IPS-15b (cell line): ENCODE data around the gene PRSS38.

Experiments
- H3K27me3 ChIP-seq: one replicate; pipeline ENCODE4 v1.6.1; 2013; ENCODE audit warnings: low read length; ENCODE audit not compliant: control insufficient read depth, insufficient read depth
- H3K36me3 ChIP-seq: one replicate; pipeline ENCODE4 v1.6.1; 2013; ENCODE audit warnings: low read length; ENCODE audit not compliant: control insufficient read depth, insufficient read depth
- H3K4me1 ChIP-seq: one replicate; pipeline ENCODE4 v1.6.1; 2013; ENCODE audit warnings: mild to moderate bottlenecking, low read length; ENCODE audit not compliant: control insufficient read depth, insufficient read depth
- H3K4me3 ChIP-seq: one replicate; pipeline ENCODE4 v1.5.1; 2013; ENCODE audit warnings: low read depth, low read length
- H3K9ac ChIP-seq: one replicate; pipeline ENCODE4 v1.6.1; 2013; ENCODE audit warnings: low read depth, mild to moderate bottlenecking, low read length
- H3K9me3 ChIP-seq: one replicate; pipeline ENCODE4 v1.6.1; 2013; ENCODE audit warnings: mild to moderate bottlenecking, low read length; ENCODE audit not compliant: control insufficient read depth, insufficient read depth

PRSS38 gene

DNA sequence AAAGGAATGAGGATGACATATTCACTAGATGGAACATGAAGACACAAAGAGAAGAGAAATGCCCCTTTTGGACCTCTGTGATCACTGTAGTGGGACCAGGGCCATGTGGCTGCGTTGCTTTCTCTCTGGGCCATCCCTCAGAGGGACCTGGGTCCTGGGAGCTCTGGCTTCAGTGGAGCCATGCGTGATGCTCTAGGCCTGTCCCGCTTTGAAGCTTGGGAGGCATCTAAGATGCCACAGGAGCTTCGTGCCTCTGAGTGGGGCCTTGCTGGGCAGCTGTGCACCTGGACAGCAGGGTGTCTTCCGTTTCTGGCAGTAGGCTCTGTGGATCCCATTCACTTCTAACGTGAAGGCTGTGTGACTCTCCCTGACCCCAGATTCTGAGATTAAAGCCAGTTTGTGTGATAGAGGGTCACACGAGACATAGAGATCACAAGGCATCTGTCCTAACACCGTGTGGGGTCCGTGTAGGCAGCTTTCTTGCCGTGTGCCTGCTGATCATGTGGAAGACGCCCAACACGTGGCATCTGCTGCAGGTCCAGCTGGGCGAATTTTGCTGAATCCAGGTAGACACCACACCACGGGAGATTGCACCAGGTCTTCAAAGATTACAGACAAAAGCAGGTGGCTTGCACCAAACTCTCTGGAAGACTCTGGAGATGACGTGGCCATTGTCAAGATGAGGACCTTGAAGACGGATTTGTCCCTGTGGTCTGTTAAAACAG, 17.2 kb upstream of the PRSS38 start:
- H3K9ac ChIP-seq, result no peak overlapping the region
- no peaks in the 10 kb centered on the region for H3K9me3 ChIP-seq

DNA sequence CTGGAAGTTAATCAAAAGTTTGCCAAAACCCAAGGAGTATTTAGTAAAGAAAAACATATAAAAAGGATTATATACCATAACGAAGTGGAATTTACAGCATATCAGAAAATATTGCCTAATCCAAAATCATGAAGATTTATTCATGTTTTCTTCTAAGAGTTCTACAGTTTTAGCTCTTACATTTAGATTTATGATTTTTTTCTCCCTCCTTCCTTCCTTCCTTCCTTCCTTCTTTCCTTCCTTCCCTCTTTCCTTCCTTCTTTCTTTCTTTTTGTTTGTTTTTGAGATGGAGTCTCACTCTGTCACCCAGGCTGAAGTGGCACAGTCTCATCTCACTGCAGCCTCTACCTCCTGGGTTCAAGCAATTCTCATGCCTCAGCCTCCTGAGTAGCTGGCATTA, 15.7 kb upstream of the PRSS38 start:
- Histone ChIP-seq H3K36me3 (no peaks in the 10 kb centered on the region), H3K4me3 (no peak overlapping the region), H3K9me3 (no peaks in the 10 kb centered on the region), H3K9ac (no peak overlapping the region), H3K4me1 (no peaks in the 10 kb centered on the region), H3K27me3 (no peaks in the 10 kb centered on the region)

More for the DNA sequence above, 17.2 kb upstream of the PRSS38 start:
- Histone ChIP-seq H3K27me3 (no peaks in the 10 kb centered on the region), H3K36me3 (no peaks in the 10 kb centered on the region), H3K4me3 (no peak overlapping the region), H3K4me1 (peaks cover 2% of the 10 kb centered on the region)

DNA sequence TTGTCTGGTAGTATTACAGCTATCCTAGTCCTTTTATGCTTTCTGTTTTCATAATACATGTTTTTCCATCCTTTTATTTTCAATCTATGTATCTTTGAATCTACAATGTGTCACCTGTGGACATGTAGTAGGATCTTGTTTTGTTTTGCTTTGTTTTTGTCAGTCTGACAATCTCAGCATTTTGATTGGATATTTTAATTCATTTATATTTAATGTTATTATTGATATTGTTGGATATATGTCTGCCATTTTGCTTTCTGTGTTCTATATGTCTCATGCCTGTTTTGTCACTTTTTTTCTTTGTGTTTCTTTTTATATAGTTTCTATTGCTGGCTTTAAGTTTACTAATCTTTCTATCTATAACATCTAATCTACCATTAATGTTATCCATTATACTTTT, 11.5 kb upstream of the PRSS38 start:
- H3K36me3 ChIP-seq, result no peaks in the 10 kb centered on the region
- H3K9me3 ChIP-seq, result no peaks in the 10 kb centered on the region
- H3K4me1 ChIP-seq, result no peaks in the 10 kb centered on the region
- H3K27me3 ChIP-seq, result no peaks in the 10 kb centered on the region
- no peak overlapping the region for H3K4me3 ChIP-seq
- no peak overlapping the region for H3K9ac ChIP-seq

DNA sequence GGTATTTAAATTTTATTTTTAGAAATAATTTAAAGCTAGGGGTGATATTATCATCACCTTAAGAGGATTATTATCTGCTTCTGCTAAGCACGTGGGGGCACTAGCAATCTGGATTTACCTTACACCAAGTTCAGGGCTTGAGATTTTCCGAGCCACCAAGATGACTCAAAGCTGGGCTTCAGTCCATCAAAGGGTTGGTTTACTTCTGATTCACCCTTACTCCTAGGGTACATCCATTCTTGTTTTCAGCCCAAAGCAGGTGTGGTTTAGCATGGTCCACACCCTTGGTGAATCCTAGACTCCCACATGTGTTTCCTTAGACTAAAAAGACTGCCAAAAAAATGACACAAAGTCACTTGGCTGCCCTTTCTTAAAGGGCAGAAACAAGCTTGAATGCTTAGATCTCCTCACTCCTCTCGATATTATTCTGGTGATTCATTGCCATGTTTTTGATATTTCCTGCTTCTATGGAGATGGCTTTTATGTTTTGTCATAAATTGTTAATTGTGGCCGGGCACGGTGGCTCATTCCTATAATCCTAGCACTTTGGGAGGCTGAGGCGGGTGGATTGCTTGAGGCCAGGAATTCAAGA, 9.8 kb upstream of the PRSS38 start:
- no peaks in the 10 kb centered on the region for H3K9me3 ChIP-seq
- no peaks in the 10 kb centered on the region for H3K36me3 ChIP-seq
- no peak overlapping the region for H3K9ac ChIP-seq
- no peak overlapping the region for H3K4me3 ChIP-seq
- no peaks in the 10 kb centered on the region for H3K4me1 ChIP-seq
- no peaks in the 10 kb centered on the region for H3K27me3 ChIP-seq

DNA sequence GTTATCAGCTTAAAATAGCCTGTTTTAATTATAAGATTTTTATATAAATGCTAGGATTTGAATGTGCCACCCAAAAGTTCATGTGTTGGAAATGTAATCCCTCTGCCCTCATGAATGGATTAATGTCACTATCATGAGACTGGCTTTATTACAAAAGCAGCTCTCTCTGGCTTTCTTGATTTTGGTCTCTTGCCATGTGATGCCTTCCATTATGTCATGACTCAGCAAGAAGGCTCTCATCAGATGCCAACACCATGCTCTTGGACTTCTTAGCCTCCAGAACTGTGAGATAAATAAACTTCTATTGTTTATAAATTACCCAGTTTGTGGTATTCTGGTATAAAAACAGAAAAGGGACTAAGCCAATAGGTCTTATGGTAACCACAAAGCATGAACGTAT, 6.9 kb upstream of the PRSS38 start:
- H3K27me3 ChIP-seq, result no peaks in the 10 kb centered on the region
- no peaks in the 10 kb centered on the region for H3K36me3 ChIP-seq
- no peaks in the 10 kb centered on the region for H3K4me1 ChIP-seq
- no peak overlapping the region for H3K9ac ChIP-seq
- H3K9me3 ChIP-seq, result no peaks in the 10 kb centered on the region
- H3K4me3 ChIP-seq, result no peak overlapping the region

DNA sequence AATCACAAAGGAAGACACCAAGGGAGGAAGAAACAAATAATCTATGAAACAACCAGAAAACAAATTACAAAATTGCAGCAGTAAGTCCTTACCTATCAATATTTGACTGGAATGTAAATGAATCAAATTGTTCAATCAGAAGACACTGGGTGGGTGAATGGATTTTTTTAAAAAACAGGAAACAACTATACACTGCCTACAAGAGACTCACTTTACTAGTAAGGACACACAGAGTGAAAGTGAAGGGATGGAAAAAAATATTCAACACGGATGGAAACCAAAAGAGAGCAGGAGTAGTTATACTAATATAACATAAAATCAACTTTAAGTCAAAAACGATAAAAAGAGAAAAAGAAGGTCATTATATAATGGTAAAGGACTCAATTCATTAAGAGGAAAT, 6.4 kb upstream of the PRSS38 start:
- Histone ChIP-seq H3K9ac (no peak overlapping the region), H3K9me3 (peaks cover 1% of the 10 kb centered on the region), H3K27me3 (no peaks in the 10 kb centered on the region), H3K4me3 (no peak overlapping the region), H3K36me3 (no peaks in the 10 kb centered on the region), H3K4me1 (no peaks in the 10 kb centered on the region)

DNA sequence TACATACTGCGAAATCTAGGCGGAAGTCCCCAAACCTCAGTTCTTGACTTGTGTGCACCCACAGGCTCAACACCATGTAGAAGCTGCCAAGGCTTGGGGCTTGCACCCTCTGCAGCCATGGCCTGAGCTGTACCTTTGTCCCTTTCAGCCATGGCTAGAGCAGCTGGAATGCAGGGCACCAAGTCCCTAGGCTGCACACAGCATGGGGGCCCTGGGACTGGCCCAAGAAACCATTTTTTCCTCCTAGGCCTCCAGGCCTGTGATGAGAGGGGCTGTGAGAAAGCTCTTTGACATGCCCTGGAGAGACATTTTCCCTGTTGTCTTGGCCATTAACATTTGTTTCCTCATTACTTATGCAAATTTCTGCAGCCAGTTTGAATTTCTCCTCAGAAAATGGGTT, 1.5 kb upstream of the PRSS38 start:
- no peaks in the 10 kb centered on the region for H3K4me1 ChIP-seq
- no peaks in the 10 kb centered on the region for H3K27me3 ChIP-seq
- H3K9me3 ChIP-seq, result peaks cover 2% of the 10 kb centered on the region
- no peak overlapping the region for H3K9ac ChIP-seq
- H3K4me3 ChIP-seq, result no peak overlapping the region
- no peaks in the 10 kb centered on the region for H3K36me3 ChIP-seq

DNA sequence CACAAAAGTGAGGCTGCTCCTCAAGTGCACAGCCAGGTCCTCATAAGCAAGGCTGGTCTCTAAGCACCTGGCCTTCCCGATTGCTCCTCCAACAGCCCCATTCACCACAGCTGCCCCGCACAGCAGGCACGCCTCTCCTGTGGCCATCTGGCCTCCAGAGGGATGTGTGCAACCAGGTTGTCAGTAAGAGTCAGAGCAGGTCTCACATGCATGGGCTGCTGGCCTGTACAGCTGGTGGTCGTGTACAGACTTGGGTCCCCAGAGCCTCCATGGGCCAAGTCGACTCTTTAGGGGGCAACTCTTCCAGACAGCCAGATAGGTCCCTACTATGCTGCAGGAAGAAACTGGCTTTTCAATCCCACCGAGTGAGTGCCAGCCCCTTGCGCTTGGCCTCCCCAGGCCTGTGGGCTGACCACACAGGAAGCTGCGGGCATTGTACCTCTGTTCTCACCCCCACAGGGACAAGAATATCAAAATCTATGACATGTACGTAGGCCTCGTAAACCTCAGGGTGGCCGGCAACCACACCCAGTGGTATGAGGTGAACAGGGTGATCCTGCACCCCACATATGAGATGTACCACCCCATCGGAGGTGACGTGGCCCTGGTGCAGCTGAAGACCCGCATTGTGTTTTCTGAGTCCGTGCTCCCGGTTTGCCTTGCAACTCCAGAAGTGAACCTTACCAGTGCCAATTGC, 1.4 kb downstream of the PRSS38 start:
- H3K27me3 ChIP-seq, result no peaks in the 10 kb centered on the region
- no peak overlapping the region for H3K9ac ChIP-seq
- H3K9me3 ChIP-seq, result peaks cover 2% of the 10 kb centered on the region
- no peaks in the 10 kb centered on the region for H3K4me1 ChIP-seq
- no peak overlapping the region for H3K4me3 ChIP-seq
- no peaks in the 10 kb centered on the region for H3K36me3 ChIP-seq

DNA sequence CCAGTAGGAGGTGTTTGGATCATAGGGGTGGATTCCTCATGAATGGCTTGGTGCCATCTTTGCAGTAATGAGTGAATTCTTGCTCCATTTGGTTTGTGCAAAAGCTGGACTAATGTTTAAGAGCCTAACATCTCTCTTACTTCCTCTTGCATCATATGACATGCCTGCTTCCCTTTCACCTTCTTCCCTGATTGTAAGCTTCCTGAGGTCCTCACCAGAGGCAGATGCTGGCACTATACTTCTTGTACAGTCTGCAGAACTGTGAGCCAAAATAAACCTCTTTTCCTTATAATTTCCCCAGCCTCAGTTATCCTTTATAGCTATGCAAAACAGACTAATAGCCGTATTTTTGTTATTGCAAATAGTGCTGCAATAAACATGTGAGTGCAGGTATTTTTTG, 8.1 kb downstream of the PRSS38 start:
- no peaks in the 10 kb centered on the region for H3K9me3 ChIP-seq
- H3K27me3 ChIP-seq, result no peaks in the 10 kb centered on the region
- no peaks in the 10 kb centered on the region for H3K4me1 ChIP-seq

DNA sequence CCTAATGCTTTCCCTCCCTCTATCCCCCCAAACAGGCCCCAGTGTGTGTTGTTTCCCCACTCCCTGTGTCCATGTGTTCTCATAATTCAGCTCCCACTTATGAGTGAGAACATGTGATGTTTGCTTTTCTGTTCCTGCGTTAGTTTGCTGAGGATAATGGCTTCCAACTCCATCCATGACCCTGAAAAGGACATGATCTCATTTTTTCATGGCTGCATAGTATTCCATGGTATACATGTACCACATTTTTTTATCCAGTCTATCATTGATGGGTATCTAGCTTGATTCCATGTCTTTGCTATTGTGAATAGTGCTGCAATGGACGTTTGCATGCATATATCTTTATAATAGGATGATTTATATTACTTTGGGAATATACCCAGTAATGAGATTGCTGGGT, 8.7 kb downstream of the PRSS38 start:
- H3K9me3 ChIP-seq, result no peaks in the 10 kb centered on the region

More for the DNA sequence above, 8.1 kb downstream of the PRSS38 start:
- Histone ChIP-seq H3K9ac (no peak overlapping the region), H3K36me3 (no peaks in the 10 kb centered on the region), H3K4me3 (no peak overlapping the region)

DNA sequence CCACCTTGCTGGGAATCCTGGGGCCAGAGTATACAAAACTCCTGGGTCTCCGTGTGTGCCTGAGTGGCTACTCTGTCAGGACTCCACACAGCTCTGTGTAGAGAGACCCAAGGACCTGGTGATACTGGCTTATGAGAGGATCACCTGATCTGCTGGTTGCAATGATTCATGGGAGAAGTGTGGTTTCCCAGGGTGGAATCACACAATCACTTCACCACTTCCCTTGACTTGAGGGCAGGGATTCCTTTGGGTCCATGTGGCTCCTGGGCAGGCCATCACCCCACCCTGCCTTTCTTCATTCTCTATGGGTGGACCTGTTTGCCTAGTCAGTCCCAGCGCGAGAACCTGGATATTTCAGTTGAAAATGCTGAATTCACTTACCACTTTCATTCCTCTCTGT, 13.3 kb downstream of the PRSS38 start:
- no peaks in the 10 kb centered on the region for H3K4me1 ChIP-seq
- H3K9me3 ChIP-seq, result no peaks in the 10 kb centered on the region
- no peaks in the 10 kb centered on the region for H3K36me3 ChIP-seq
- H3K27me3 ChIP-seq, result no peaks in the 10 kb centered on the region
- H3K9ac ChIP-seq, result no peak overlapping the region
- no peak overlapping the region for H3K4me3 ChIP-seq

More for the DNA sequence above, 8.7 kb downstream of the PRSS38 start:
- Histone ChIP-seq H3K27me3 (no peaks in the 10 kb centered on the region), H3K9ac (no peak overlapping the region), H3K4me1 (no peaks in the 10 kb centered on the region), H3K36me3 (no peaks in the 10 kb centered on the region), H3K4me3 (no peak overlapping the region)

DNA sequence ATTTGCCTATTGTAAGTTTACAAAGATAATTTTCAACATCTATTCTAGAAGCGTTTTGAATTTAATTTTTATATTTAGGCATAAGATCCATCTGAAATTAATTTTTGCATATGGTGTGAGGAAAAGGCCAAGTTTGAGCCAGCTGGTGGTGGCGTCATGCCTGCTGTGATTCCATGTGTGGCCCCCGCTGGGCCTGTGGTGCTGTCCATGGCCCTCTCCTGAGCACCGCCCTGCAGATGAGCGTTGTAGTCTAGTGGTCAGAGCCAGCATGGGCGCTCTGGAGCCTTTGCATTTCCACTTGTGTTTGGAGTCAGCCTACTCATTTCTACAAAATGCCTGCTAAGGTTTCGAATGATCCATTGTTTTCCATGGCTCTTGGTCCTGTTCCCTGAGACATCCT, 22.7 kb downstream of the PRSS38 start:
- no peak overlapping the region for H3K9ac ChIP-seq
- no peaks in the 10 kb centered on the region for H3K4me1 ChIP-seq

More for the DNA sequence above, 22.7 kb downstream of the PRSS38 start:
- Histone ChIP-seq H3K36me3 (no peaks in the 10 kb centered on the region), H3K4me3 (no peak overlapping the region), H3K27me3 (no peaks in the 10 kb centered on the region), H3K9me3 (no peaks in the 10 kb centered on the region)
